ENCODE measurements around the gene TMEM88. TPM values are rescaled to one million over a fixed set of nuclear protein-coding genes. Genes with fewer than 3 reads are reported as not detected.

The TMEM88 gene
- total RNA-seq, 1 donor from 2014 or later, result 23.7 TPM

DNA sequence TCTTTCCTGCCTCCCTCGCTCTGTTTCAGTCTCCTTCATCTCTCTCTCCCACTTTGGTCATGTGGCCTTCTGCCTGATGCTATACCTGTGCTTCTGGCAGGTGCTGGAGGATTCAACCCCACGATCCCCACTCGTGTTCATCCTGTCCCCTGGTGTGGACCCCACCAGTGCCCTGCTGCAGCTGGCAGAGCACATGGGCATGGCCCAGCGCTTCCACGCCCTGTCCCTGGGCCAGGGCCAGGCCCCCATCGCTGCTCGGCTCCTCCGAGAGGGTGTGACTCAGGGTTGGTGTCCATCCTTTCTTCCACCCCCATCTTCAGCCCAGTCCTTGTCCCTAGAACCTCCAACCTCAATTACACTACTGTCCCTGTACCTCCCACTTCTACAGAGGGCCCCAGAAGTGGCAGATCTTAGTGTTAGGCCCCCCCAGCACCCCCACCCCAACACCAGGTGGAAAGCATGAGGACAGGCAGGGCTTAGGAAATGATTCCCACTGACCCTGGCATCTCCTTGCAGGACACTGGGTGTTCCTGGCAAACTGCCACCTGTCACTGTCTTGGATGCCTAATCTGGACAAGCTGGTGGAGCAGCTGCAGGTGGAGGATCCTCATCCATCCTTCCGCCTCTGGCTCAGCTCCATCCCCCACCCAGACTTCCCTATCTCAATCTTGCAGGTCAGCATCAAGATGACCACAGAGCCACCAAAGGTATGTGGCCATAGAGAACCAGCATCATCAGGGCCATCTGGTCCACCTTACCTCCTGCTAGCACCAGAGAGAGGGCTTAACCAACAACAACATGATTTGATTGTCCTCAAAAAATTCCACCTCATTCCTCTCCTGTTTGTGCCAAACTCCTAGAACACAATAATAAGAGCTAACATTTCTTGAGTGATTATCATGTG, 30.6 kb upstream of the TMEM88 start:
- Mint-ChIP-seq H3K27ac (ENCODE audit: unreplicated experiment) (no peak overlapping the region), H3K27me3 (ENCODE audit: unreplicated experiment) (peaks cover 11% of the 10 kb centered on the region), H3K9me3 (ENCODE audit: unreplicated experiment) (no peaks in the 10 kb centered on the region), H3K36me3 (ENCODE audit: unreplicated experiment) (no peaks in the 10 kb centered on the region), H3K4me3 (ENCODE audit: unreplicated experiment) (no peak overlapping the region), H3K4me1 (ENCODE audit: low read depth, unreplicated experiment) (no peaks in the 10 kb centered on the region)
- DNase-seq, result no peak
- no peak for TF ChIP-seq CTCF (IDR thresholded peaks at IDR 0.05; ENCODE audit: partially characterized antibody, unreplicated experiment)

GRCh38 chr17:7825206-7825990, 29.5 kb upstream of the TMEM88 start:
- TF ChIP-seq CTCF (IDR thresholded peaks at IDR 0.05; ENCODE audit: partially characterized antibody, unreplicated experiment), result no peak
- H3K4me3 Mint-ChIP-seq (ENCODE audit: unreplicated experiment), result no peak overlapping the region
- H3K27ac Mint-ChIP-seq (ENCODE audit: unreplicated experiment), result no peak overlapping the region
- no peak for DNase-seq
- no peaks in the 10 kb centered on the region for H3K9me3 Mint-ChIP-seq (ENCODE audit: unreplicated experiment)
- H3K4me1 Mint-ChIP-seq (ENCODE audit: low read depth, unreplicated experiment), result no peaks in the 10 kb centered on the region
- peaks cover 9% of the 10 kb centered on the region for H3K27me3 Mint-ChIP-seq (ENCODE audit: unreplicated experiment)
- H3K36me3 Mint-ChIP-seq (ENCODE audit: unreplicated experiment), result no peaks in the 10 kb centered on the region

DNA sequence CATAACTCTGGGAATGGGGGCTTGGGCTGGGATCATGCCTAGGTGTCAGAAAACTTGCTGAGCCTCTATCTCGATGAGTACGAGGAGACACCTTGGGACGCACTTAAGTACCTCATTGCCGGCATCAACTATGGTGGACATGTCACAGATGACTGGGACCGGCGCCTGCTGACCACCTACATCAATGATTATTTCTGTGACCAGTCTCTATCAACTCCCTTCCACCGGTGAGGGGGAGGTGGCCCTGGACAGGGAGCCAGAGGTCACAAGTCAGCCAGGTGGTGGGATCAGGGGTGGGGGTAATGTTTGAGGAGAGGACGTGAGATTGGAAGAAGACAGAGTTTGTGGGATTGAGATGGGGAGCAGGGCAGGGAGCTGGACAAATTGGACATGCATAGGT, 24.2 kb upstream of the TMEM88 start:
- no peak for DNase-seq
- H3K27ac Mint-ChIP-seq (ENCODE audit: unreplicated experiment), result no peak overlapping the region

GRCh38 chr17:7831233-7831632, 23.6 kb upstream of the TMEM88 start:
- H3K4me1 Mint-ChIP-seq (ENCODE audit: low read depth, unreplicated experiment), result peaks cover 4% of the 10 kb centered on the region
- H3K36me3 Mint-ChIP-seq (ENCODE audit: unreplicated experiment), result no peaks in the 10 kb centered on the region
- no peak for DNase-seq
- no peak overlapping the region for H3K4me3 Mint-ChIP-seq (ENCODE audit: unreplicated experiment)
- peaks cover 15% of the 10 kb centered on the region for H3K27me3 Mint-ChIP-seq (ENCODE audit: unreplicated experiment)
- TF ChIP-seq CTCF (IDR thresholded peaks at IDR 0.05; ENCODE audit: partially characterized antibody, unreplicated experiment), result no peak
- peaks cover 9% of the 10 kb centered on the region for H3K9me3 Mint-ChIP-seq (ENCODE audit: unreplicated experiment)
- no peak overlapping the region for H3K27ac Mint-ChIP-seq (ENCODE audit: unreplicated experiment)

More for the DNA sequence above, 24.2 kb upstream of the TMEM88 start:
- TF ChIP-seq CTCF (IDR thresholded peaks at IDR 0.05; ENCODE audit: partially characterized antibody, unreplicated experiment), result no peak
- Mint-ChIP-seq H3K4me3 (ENCODE audit: unreplicated experiment) (no peak overlapping the region), H3K4me1 (ENCODE audit: low read depth, unreplicated experiment) (peaks cover 4% of the 10 kb centered on the region), H3K9me3 (ENCODE audit: unreplicated experiment) (peaks cover 8% of the 10 kb centered on the region), H3K27me3 (ENCODE audit: unreplicated experiment) (peaks cover 13% of the 10 kb centered on the region), H3K36me3 (ENCODE audit: unreplicated experiment) (no peaks in the 10 kb centered on the region)
